Measurements from ENCODE around the gene LOXL1. TPM values are rescaled to one million over a fixed set of nuclear protein-coding genes. Genes with fewer than 3 reads are reported as not detected.
A peak's percentile ranks its signal among the peaks of the same experiment; 100 is the strongest.

LOXL1 gene
- total and polyA plus RNA-seq, 4 donors: 0.67 to 2.0 (median 1.4) TPM; not detected in 1

- TF ChIP-seq JUND (IDR thresholded peaks at IDR 0.05) (no peak), YY1 (IDR thresholded peaks at IDR 0.05) (no peak), TAF1 (conservative IDR thresholded peaks at IDR 0.05) (no peak), FOXA2 (IDR thresholded peaks at IDR 0.05) (no peak), EGR1 (IDR thresholded peaks at IDR 0.05; ENCODE audit: low read depth in 2 of 2) (no peak), GABPA (IDR thresholded peaks at IDR 0.05 in 1 of 2, conservative IDR thresholded peaks at IDR 0.05 in 1 of 2) (no peak)
- TF ChIP-seq, protein P1, sequence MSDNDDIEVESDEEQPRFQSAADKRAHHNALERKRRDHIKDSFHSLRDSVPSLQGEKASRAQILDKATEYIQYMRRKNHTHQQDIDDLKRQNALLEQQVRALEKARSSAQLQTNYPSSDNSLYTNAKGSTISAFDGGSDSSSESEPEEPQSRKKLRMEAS (IDR thresholded peaks at IDR 0.05): no peak
These were observed 23.2 kb downstream of the LOXL1 start (continued) for GRCh38 chr15:73949496-73949895.

- Histone ChIP-seq H3K9me3 (ENCODE audit: control insufficient read depth in 4 of 4, low read length in 3 of 4) (no peaks in the 10 kb centered on the region), H3K4me1 (ENCODE audit: control insufficient read depth in 4 of 4, insufficient read depth in 4 of 4, low read length in 3 of 4) (no peaks in the 10 kb centered on the region), H3K9ac (ENCODE audit: low read depth in 1 of 2, low read length in 2 of 2) (no peak overlapping the region), H3K36me3 (ENCODE audit: control insufficient read depth in 4 of 4, insufficient read depth in 3 of 4, low read depth in 1 of 4, low read length in 3 of 4) (no peaks in the 10 kb centered on the region), H3K27me3 (ENCODE audit: control insufficient read depth in 4 of 4, insufficient read depth in 4 of 4, low read length in 3 of 4) (no peaks in the 10 kb centered on the region), H3K27ac (ENCODE audit: low read depth in 1 of 2, low read length in 2 of 2) (peak overlapping the region in 1 of 2 donors; percentile 14), H3K4me3 (ENCODE audit: low read depth in 1 of 3, low read length in 3 of 3) (no peak overlapping the region)
- DNase-seq (ENCODE audit: low spot score): no peak
- TF ChIP-seq HNF4G (IDR thresholded peaks at IDR 0.05) (no peak), SP1 (IDR thresholded peaks at IDR 0.05) (no peak), GABPA (IDR thresholded peaks at IDR 0.05 in 1 of 2, conservative IDR thresholded peaks at IDR 0.05 in 1 of 2) (no peak), RXRA (IDR thresholded peaks at IDR 0.05) (no peak), ATF3 (IDR thresholded peaks at IDR 0.05) (no peak), REST (IDR thresholded peaks at IDR 0.05) (no peak), JUND (IDR thresholded peaks at IDR 0.05) (no peak), FOXA1 (IDR thresholded peaks at IDR 0.05) (no peak), TAF1 (conservative IDR thresholded peaks at IDR 0.05) (no peak)
- TF ChIP-seq, protein P2, sequence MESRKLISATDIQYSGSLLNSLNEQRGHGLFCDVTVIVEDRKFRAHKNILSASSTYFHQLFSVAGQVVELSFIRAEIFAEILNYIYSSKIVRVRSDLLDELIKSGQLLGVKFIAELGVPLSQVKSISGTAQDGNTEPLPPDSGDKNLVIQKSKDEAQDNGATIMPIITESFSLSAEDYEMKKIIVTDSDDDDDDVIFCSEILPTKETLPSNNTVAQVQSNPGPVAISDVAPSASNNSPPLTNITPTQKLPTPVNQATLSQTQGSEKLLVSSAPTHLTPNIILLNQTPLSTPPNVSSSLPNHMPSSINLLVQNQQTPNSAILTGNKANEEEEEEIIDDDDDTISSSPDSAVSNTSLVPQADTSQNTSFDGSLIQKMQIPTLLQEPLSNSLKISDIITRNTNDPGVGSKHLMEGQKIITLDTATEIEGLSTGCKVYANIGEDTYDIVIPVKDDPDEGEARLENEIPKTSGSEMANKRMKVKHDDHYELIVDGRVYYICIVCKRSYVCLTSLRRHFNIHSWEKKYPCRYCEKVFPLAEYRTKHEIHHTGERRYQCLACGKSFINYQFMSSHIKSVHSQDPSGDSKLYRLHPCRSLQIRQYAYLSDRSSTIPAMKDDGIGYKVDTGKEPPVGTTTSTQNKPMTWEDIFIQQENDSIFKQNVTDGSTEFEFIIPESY (IDR thresholded peaks at IDR 0.05): no peak
These were observed 24.2 kb downstream of the LOXL1 start for GRCh38 chr15:73950479-73950830.

DNA sequence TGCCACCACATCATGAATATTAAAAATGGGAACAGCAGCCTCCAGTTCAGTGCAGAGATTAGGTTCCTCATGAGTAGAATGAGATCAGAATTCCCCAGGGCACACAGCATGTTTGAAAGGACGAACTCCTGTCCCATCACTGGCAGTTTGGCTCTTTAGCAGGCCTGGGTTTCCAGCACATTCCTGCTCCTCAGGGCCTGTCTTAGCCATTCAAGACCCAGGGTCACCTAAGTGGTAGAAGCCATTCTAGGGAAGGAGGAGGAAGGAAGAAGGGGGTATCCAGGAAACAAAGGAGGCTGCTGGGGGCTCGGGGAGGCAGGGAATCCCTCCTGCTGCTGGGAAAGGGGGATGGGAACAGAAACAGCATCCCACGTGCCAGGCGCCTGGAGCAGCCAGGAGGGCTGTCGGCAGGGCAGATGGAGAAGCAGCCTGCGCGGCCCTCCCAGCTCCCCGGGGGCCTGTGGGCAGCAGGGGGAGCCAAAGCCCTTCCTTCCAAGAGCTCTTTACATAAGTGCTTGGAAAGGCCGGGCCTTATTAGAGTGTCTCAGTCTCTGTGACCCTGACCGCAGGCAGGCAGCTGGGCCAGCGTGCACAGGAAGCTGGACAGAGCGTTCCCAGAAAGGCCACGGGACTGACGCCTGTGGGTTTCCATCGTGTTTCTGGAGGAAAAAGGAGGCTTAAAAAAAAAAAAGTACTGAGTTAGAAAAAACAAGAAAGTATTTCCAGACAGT lies 24.7 kb downstream of the LOXL1 start:
- Histone ChIP-seq H3K4me1 (ENCODE audit: control insufficient read depth in 4 of 4, insufficient read depth in 4 of 4, low read length in 3 of 4) (no peaks in the 10 kb centered on the region), H3K27ac (ENCODE audit: low read depth in 1 of 2, low read length in 2 of 2) (peak overlapping the region; percentile 72 to 82), H3K27me3 (ENCODE audit: control insufficient read depth in 4 of 4, insufficient read depth in 4 of 4, low read length in 3 of 4) (no peaks in the 10 kb centered on the region), H3K9me3 (ENCODE audit: control insufficient read depth in 4 of 4, low read length in 3 of 4) (no peaks in the 10 kb centered on the region), H3K9ac (ENCODE audit: low read depth in 1 of 2, low read length in 2 of 2) (no peak overlapping the region), H3K4me3 (ENCODE audit: low read depth in 1 of 3, low read length in 3 of 3) (no peak overlapping the region), H3K36me3 (ENCODE audit: control insufficient read depth in 4 of 4, insufficient read depth in 3 of 4, low read depth in 1 of 4, low read length in 3 of 4) (no peaks in the 10 kb centered on the region)
- WGBS: 42% methylated on average over 15 of the region's 15 CpGs
- DNase-seq (ENCODE audit: low spot score): peak; percentile 75
- TF ChIP-seq RAD21 (IDR thresholded peaks at IDR 0.05) (peak; percentile 78 to 82), HNF4A (conservative IDR thresholded peaks at IDR 0.05) (no peak), REST (IDR thresholded peaks at IDR 0.05) (no peak), ATF3 (IDR thresholded peaks at IDR 0.05) (no peak), EGR1 (IDR thresholded peaks at IDR 0.05; ENCODE audit: low read depth in 2 of 2) (no peak), RXRA (IDR thresholded peaks at IDR 0.05) (peak; percentile 46 to 55)
- TF ChIP-seq, protein P3, sequence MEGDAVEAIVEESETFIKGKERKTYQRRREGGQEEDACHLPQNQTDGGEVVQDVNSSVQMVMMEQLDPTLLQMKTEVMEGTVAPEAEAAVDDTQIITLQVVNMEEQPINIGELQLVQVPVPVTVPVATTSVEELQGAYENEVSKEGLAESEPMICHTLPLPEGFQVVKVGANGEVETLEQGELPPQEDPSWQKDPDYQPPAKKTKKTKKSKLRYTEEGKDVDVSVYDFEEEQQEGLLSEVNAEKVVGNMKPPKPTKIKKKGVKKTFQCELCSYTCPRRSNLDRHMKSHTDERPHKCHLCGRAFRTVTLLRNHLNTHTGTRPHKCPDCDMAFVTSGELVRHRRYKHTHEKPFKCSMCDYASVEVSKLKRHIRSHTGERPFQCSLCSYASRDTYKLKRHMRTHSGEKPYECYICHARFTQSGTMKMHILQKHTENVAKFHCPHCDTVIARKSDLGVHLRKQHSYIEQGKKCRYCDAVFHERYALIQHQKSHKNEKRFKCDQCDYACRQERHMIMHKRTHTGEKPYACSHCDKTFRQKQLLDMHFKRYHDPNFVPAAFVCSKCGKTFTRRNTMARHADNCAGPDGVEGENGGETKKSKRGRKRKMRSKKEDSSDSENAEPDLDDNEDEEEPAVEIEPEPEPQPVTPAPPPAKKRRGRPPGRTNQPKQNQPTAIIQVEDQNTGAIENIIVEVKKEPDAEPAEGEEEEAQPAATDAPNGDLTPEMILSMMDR (IDR thresholded peaks at IDR 0.05; ENCODE audit: low read depth, low read length, missing input control): peak; percentile 61
- TF ChIP-seq, protein P1 (IDR thresholded peaks at IDR 0.05): no peak

All from liver (tissue), 9 donors.